Loucy (cell line): ENCODE results near the gene MCF2L2.

ENCODE experiments used
- H2AFZ ChIP-seq: fragments of 200-600 bp; sonication (generic); 2 replicates; pipeline ENCODE4 v1.6.0; 2016; ENCODE audit warnings: antibody characterized with exemption, mild to moderate bottlenecking, low read length, moderate library complexity
- H3F3A ChIP-seq: fragments of 200-600 bp; 2 replicates; pipeline ENCODE4 v1.6.0; 2016; ENCODE audit warnings: antibody characterized with exemption, low read depth, mild to moderate bottlenecking
- H3K27me3 ChIP-seq: fragments of 200-600 bp; sonication (generic); 2 replicates; pipeline ENCODE4 v1.6.1; 2014; ENCODE audit warnings: low read length, mild to moderate bottlenecking; ENCODE audit not compliant: insufficient read depth, poor library complexity, severe bottlenecking
- H3K36me3 ChIP-seq: fragments of 200-600 bp; sonication (generic); 2 replicates; pipeline ENCODE4 v1.6.1; 2016; ENCODE audit warnings: low read length; ENCODE audit not compliant: insufficient read depth
- H3K4me1 ChIP-seq: fragments of 200-600 bp; sonication (generic); 2 replicates; pipeline ENCODE4 v1.5.1; 2014; ENCODE audit warnings: low read length, mild to moderate bottlenecking; ENCODE audit not compliant: insufficient read depth, poor library complexity, severe bottlenecking
- H3K4me2 ChIP-seq: fragments of 200-600 bp; sonication (generic); 2 replicates; pipeline ENCODE4 v1.6.0; 2014; ENCODE audit warnings: antibody characterized with exemption, low read length, low read depth, mild to moderate bottlenecking; ENCODE audit not compliant: poor library complexity, severe bottlenecking
- H3K4me3 ChIP-seq: fragments of 200-600 bp; sonication (generic); 2 replicates; pipeline ENCODE4 v1.5.1; 2014; ENCODE audit warnings: low read length, mild to moderate bottlenecking, mixed read lengths; ENCODE audit not compliant: poor library complexity, severe bottlenecking
- H3K79me2 ChIP-seq: fragments of 200-600 bp; sonication (generic); 2 replicates; pipeline ENCODE4 v1.6.1; 2014; ENCODE audit warnings: low read length; ENCODE audit not compliant: insufficient read depth
- H3K9ac ChIP-seq: fragments of 200-600 bp; sonication (generic); 2 replicates; pipeline ENCODE4 v1.6.0; 2014; ENCODE audit warnings: mild to moderate bottlenecking, low read depth, low read length, moderate library complexity; ENCODE audit not compliant: poor library complexity, severe bottlenecking
- H3K9me2 ChIP-seq: fragments of 200-600 bp; sonication (generic); replicated peaks from 2 replicates; pipeline ENCODE4 v1.6.1; 2016; ENCODE audit warnings: low read depth, low read length, mixed read lengths
- H3K9me3 ChIP-seq: fragments of 200-600 bp; sonication (generic); 2 replicates; pipeline ENCODE4 v1.6.1; 2014; ENCODE audit warnings: mild to moderate bottlenecking, antibody characterized with exemption, low read length, low read depth; ENCODE audit not compliant: insufficient read depth
- H4K20me1 ChIP-seq: fragments of 200-600 bp; sonication (generic); 2 replicates; pipeline ENCODE4 v1.6.0; 2014; ENCODE audit warnings: antibody characterized with exemption, low read length, mild to moderate bottlenecking; ENCODE audit not compliant: insufficient read depth, poor library complexity, severe bottlenecking
- CTCF ChIP-seq: fragments of 200-600 bp; sonication (generic); conservative IDR thresholded peaks from 2 replicates; pipeline ENCODE4 v1.5.1; 2014; ENCODE audit warnings: mild to moderate bottlenecking, antibody characterized with exemption, low read length
- EZH2phosphoT487 ChIP-seq: fragments of 200-600 bp; IDR thresholded peaks from 2 replicates; pipeline ENCODE4 v1.6.1; 2018; ENCODE audit warnings: antibody characterized with exemption, mild to moderate bottlenecking, moderate library complexity, borderline replicate concordance

Gene MCF2L2

GRCh38 chr3:183317886-183318865, 110.2 kb downstream of the MCF2L2 start:
- no peaks in the 10 kb centered on the region for H3K79me2 ChIP-seq
- no peak overlapping the region for H3K4me3 ChIP-seq
- H2AFZ ChIP-seq, result no peak overlapping the region
- H3K9me3 ChIP-seq, result no peaks in the 10 kb centered on the region
- H3K9ac ChIP-seq, result no peak overlapping the region
- H3F3A ChIP-seq, result no peaks in the 10 kb centered on the region
- H3K9me2 ChIP-seq, result no peaks in the 10 kb centered on the region
- TF ChIP-seq CTCF (no peak), EZH2phosphoT487 (no peak)
- H3K36me3 ChIP-seq, result no peaks in the 10 kb centered on the region
- H3K4me2 ChIP-seq, result no peak overlapping the region
- H3K27me3 ChIP-seq, result no peaks in the 10 kb centered on the region
- H3K4me1 ChIP-seq, result no peaks in the 10 kb centered on the region
- H4K20me1 ChIP-seq, result no peaks in the 10 kb centered on the region

DNA sequence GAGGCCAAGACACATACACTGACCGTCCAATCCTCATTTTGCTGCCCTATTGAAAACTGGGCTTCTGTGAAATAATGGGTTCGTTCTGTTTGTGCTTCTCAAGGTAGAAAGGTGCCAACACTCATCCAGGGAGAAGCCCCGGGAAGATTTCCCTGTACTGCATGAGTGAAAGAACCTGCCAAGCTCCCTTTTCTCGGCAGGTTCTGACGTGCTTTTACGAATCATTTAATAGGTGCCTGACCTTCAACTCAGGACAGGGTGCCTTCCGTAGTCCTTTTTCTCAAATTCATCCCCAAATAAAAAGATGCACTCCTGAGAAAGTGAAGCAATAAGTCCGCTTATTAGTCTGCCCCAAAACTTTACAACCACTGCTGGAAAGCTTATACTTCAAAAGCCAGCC, 111.1 kb downstream of the MCF2L2 start:
- TF ChIP-seq CTCF, result no peak
- no peak for TF ChIP-seq EZH2phosphoT487
- Histone ChIP-seq H3K36me3 (no peaks in the 10 kb centered on the region), H3K9me2 (no peaks in the 10 kb centered on the region), H3K27me3 (no peaks in the 10 kb centered on the region), H2AFZ (no peak overlapping the region), H4K20me1 (no peaks in the 10 kb centered on the region), H3K9ac (no peak overlapping the region), H3K4me1 (no peaks in the 10 kb centered on the region), H3F3A (no peaks in the 10 kb centered on the region), H3K9me3 (no peaks in the 10 kb centered on the region), H3K4me2 (no peak overlapping the region), H3K79me2 (no peaks in the 10 kb centered on the region), H3K4me3 (no peak overlapping the region)

DNA sequence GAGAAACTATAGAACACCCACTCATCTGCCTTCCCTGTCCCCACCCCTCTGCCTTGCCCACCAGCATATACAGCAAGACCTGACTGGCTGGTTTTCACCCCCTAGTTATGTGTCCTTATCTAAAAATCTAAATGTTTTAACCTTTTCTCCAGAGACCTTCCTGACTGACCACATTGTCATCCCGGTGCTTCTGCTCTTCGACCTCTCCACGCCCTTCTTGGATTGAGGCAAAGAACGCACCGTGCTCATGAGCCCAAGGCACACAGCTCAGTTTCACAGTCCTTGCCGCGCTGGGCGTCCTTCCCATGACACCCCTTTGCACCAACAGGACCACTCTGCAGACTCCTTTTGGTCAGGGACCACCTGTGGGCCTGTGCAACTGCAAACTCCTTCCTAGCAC, 112.7 kb downstream of the MCF2L2 start:
- H3K79me2 ChIP-seq, result no peaks in the 10 kb centered on the region
- no peaks in the 10 kb centered on the region for H3F3A ChIP-seq
- no peak overlapping the region for H3K9ac ChIP-seq
- H2AFZ ChIP-seq, result no peak overlapping the region
- TF ChIP-seq CTCF (no peak), EZH2phosphoT487 (no peak)
- no peaks in the 10 kb centered on the region for H3K4me1 ChIP-seq
- no peaks in the 10 kb centered on the region for H3K9me3 ChIP-seq
- H3K27me3 ChIP-seq, result no peaks in the 10 kb centered on the region
- no peaks in the 10 kb centered on the region for H4K20me1 ChIP-seq
- no peaks in the 10 kb centered on the region for H3K9me2 ChIP-seq
- H3K4me3 ChIP-seq, result no peak overlapping the region
- no peak overlapping the region for H3K4me2 ChIP-seq
- peaks cover 4% of the 10 kb centered on the region; the same call in 1 of the 2 replicates for H3K36me3 ChIP-seq
